Measurements from ENCODE around the gene BTK. TPM values are rescaled to one million over a fixed set of nuclear protein-coding genes. Genes with fewer than 3 reads are reported as not detected.
A peak's percentile ranks its signal among the peaks of the same experiment; 100 is the strongest.

The BTK gene
- total RNA-seq, 2 experiments from 2014 or later = 0.42 to 0.49 TPM

DNA sequence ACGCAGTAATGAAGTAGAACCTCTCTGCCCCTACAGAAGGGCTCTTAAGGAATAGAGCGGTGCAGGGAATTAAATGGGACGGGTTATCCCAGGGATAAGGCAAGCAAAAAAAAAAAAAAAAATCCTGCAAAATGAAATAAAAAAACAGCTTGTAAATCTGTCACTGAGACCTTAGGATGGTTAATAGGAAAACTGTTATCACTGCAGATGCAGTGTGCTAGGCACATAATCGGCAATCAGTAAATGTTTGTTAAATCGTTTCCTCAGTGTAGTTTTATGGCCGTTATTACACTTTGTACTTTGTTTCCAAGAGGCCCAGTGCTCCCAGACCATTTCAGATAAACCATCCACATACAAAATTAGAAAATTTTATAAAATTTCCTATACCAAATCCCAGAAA lies 23.1 kb upstream of the BTK start:
- peaks cover 29% of the 10 kb centered on the region for H3K4me1 ChIP-seq (ENCODE audit: insufficient read depth, low read length)
- H3K4me3 ChIP-seq (ENCODE audit: low read length) = peak overlapping the region; percentile 85
- H3K9me3 ChIP-seq (ENCODE audit: control insufficient read depth in 1 of 2, insufficient read depth in 1 of 2, low read length in 2 of 2) = no peaks in the 10 kb centered on the region
- Mint-ChIP-seq H3K4me1 (ENCODE audit: low read depth) (peaks cover 45% of the 10 kb centered on the region), H3K9me3 (no peaks in the 10 kb centered on the region), H3K4me3 (peak overlapping the region; percentile 97), H3K27me3 (no peaks in the 10 kb centered on the region), H3K36me3 (ENCODE audit: low read depth) (peaks cover 43% of the 10 kb centered on the region), H3K27ac (peak overlapping the region; percentile 97)
- ChIA-PET POLR2A (interaction anchor here (0.9 kb wide), 1 partner anchor 523 kb away, joined by 3 read pairs; the partner anchor contains the start of gene ZMAT1), CTCF (no interaction called here)
- DNase-seq (no peak), ATAC-seq (ENCODE audit: poor library complexity) (no peak)
- H3K36me3 ChIP-seq (ENCODE audit: insufficient read depth, low read length) = peaks cover 19% of the 10 kb centered on the region
- peak overlapping the region; percentile 92 to 99 for H3K27ac ChIP-seq (ENCODE audit: low read depth in 1 of 2, low read length in 2 of 2)
- no peaks in the 10 kb centered on the region for H3K27me3 ChIP-seq (ENCODE audit: control insufficient read depth in 1 of 2, insufficient read depth in 2 of 2, low read length in 2 of 2)
- TF ChIP-seq, protein P1, sequence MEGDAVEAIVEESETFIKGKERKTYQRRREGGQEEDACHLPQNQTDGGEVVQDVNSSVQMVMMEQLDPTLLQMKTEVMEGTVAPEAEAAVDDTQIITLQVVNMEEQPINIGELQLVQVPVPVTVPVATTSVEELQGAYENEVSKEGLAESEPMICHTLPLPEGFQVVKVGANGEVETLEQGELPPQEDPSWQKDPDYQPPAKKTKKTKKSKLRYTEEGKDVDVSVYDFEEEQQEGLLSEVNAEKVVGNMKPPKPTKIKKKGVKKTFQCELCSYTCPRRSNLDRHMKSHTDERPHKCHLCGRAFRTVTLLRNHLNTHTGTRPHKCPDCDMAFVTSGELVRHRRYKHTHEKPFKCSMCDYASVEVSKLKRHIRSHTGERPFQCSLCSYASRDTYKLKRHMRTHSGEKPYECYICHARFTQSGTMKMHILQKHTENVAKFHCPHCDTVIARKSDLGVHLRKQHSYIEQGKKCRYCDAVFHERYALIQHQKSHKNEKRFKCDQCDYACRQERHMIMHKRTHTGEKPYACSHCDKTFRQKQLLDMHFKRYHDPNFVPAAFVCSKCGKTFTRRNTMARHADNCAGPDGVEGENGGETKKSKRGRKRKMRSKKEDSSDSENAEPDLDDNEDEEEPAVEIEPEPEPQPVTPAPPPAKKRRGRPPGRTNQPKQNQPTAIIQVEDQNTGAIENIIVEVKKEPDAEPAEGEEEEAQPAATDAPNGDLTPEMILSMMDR (IDR thresholded peaks at IDR 0.05) = no peak
- intact Hi-C loops (cut with DNase I, micrococcal nuclease) = loop anchor here in 1 of 2 experiments (5.0 to 10.0 kb wide), 3 partner anchors 62 to 1196 kb away; partner anchors contain the start of genes CENPI and TIMM8A

DNA sequence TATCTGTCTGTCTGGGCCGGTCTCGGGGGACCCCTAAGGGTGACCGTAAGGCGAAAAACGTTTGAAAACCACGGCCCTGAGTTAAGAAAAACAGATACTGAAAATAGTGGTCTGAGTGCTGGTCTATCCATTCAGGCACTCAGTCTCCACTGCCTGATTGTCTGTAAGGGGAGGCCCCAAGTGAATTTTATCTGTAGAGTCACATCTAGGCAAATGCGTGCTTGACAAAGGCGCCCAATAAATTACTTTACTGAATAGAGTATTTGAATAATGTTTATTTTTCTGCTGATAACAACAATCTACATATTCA lies 22.5 kb upstream of the BTK start:
- Histone ChIP-seq H3K9me3 (ENCODE audit: control insufficient read depth in 1 of 2, insufficient read depth in 1 of 2, low read length in 2 of 2) (no peaks in the 10 kb centered on the region), H3K4me1 (ENCODE audit: insufficient read depth, low read length) (peaks cover 29% of the 10 kb centered on the region), H3K36me3 (ENCODE audit: insufficient read depth, low read length) (peaks cover 22% of the 10 kb centered on the region), H3K4me3 (ENCODE audit: low read length) (peak overlapping the region; percentile 85), H3K27me3 (ENCODE audit: control insufficient read depth in 1 of 2, insufficient read depth in 2 of 2, low read length in 2 of 2) (no peaks in the 10 kb centered on the region), H3K27ac (ENCODE audit: low read depth in 1 of 2, low read length in 2 of 2) (peak overlapping the region; percentile 92 to 99)
- peak; percentile 12 for ATAC-seq (ENCODE audit: poor library complexity)
- H3K9me3 Mint-ChIP-seq = no peaks in the 10 kb centered on the region
- intact Hi-C loops (cut with DNase I, micrococcal nuclease) = loop anchor here (1.0 to 10.0 kb wide), 4 partner anchors 18 to 1196 kb away; partner anchors contain the start of genes CENPI (in 1 of the 2) and TIMM8A (in 1 of the 2)
- DNase-seq = no peak
- H3K4me1 Mint-ChIP-seq (ENCODE audit: low read depth) = peaks cover 45% of the 10 kb centered on the region
- peak overlapping the region; percentile 97 for H3K4me3 Mint-ChIP-seq
- ChIA-PET POLR2A (interaction anchor here (0.9 kb wide), 1 partner anchor 523 kb away, joined by 3 read pairs; the partner anchor contains the start of gene ZMAT1), CTCF (no interaction called here)
- peak overlapping the region; percentile 97 for H3K27ac Mint-ChIP-seq
- TF ChIP-seq, protein P1 (IDR thresholded peaks at IDR 0.05) = no peak
- H3K36me3 Mint-ChIP-seq (ENCODE audit: low read depth) = peaks cover 41% of the 10 kb centered on the region
- H3K27me3 Mint-ChIP-seq = no peaks in the 10 kb centered on the region

DNA sequence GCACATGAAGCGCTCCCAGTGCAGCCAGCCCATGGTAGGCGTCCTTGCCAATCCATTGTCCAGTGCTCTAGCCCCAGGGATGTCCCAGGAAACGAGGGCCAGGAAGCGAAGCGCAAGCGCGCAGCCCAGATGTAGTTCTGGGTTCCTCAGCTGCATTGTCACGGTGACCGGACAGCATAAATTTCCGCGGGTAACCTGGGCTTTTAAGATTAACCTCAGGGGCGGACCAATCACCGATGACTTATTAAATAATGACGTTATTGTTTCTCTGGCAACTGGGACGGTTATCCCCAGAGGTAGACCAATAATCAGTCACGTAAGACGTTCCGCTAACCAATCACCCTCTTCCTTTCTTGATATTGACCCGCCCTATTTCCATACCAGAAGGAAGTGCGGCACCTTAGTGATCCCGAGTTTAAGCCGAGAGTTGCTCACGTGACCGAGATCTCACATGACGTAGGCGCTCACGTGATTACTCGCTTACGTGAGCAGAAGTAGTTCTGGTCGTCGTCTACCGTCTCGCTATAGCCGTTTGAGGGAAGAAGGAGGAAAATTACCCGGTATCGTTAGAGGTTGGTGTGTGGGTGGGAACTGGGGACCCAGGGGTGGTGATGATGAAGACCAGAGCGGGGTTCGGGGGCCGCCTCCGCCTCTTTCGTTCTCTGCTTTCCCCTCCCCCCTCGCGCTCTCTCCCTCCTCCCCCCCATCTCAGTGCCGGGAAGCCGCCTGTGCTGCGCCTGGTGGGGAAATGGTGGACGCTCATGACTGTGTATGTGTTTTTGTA lies 21.9 kb upstream of the BTK start, which contains the start of the genes GLA and HNRNPH2:
TSS of gene GLA (minus strand) at position 178 of the 784 bp plus-strand sequence. CDS start at position 156, 22 bp downstream.
TSS of gene HNRNPH2 (plus strand) at position 475 of the 784 bp plus-strand sequence. CDS start 3,767 bp downstream, outside the sequence.
- Histone ChIP-seq H3K9me3 (ENCODE audit: control insufficient read depth in 1 of 2, insufficient read depth in 1 of 2, low read length in 2 of 2) (no peaks in the 10 kb centered on the region), H3K27me3 (ENCODE audit: control insufficient read depth in 1 of 2, insufficient read depth in 2 of 2, low read length in 2 of 2) (no peaks in the 10 kb centered on the region), H3K4me1 (ENCODE audit: insufficient read depth, low read length) (peaks cover 29% of the 10 kb centered on the region), H3K27ac (ENCODE audit: low read depth in 1 of 2, low read length in 2 of 2) (peak within 1 kb of the TSS; percentile 92 to 99), H3K36me3 (ENCODE audit: insufficient read depth, low read length) (peaks cover 17% of the 10 kb centered on the region), H3K4me3 (ENCODE audit: low read length) (peak within 1 kb of the TSS; percentile 85)
- H3K9me3 Mint-ChIP-seq = no peaks in the 10 kb centered on the region
- peak; percentile 91 for ATAC-seq (ENCODE audit: poor library complexity)
- peaks cover 36% of the 10 kb centered on the region for H3K36me3 Mint-ChIP-seq (ENCODE audit: low read depth)
- DNase-seq = peak; percentile 67 to 97 (median 80)
- no peaks in the 10 kb centered on the region for H3K27me3 Mint-ChIP-seq
- TF ChIP-seq, protein P1 (IDR thresholded peaks at IDR 0.05) = no peak
- intact Hi-C loops (cut with DNase I, micrococcal nuclease) = loop anchor here (1.0 to 10.0 kb wide), 5 partner anchors 17 to 1197 kb away; partner anchors contain the start of genes CENPI (in 1 of the 2), RPL36A (in 1 of the 2) and TIMM8A (in 1 of the 2)
- POLR2A ChIA-PET = interaction anchor here (0.8 to 1.3 kb wide), 5 partner anchors 10 to 524 kb away, joined by 3 to 6 read pairs (median 3); partner anchors contain the start of genes RPL36A and ZMAT1
- H3K4me1 Mint-ChIP-seq (ENCODE audit: low read depth) = peaks cover 41% of the 10 kb centered on the region
- H3K4me3 Mint-ChIP-seq = peak within 1 kb of the TSS; percentile 97
- peak within 1 kb of the TSS; percentile 97 for H3K27ac Mint-ChIP-seq
- CTCF ChIA-PET = no interaction called here

Measured in CD4-positive, alpha-beta T cell (primary cell).